IPS-NIHi11 (cell line): Measurements from ENCODE around the gene TOX3.

Source experiments
- DNase-seq: peaks from one replicate; pipeline ENCODE4 v3.0.0; 2012; ENCODE audit warnings: mixed read lengths, low spot score

The TOX3 gene

GRCh38 chr16:52451971-52452421, 94.9 kb downstream of the TOX3 start:
- DNase-seq: no peak

- DNase-seq: no peak
Measured at GRCh38 chr16:52450916-52451315, 96.0 kb downstream of the TOX3 start.

GRCh38 chr16:52450241-52450640, 96.7 kb downstream of the TOX3 start:
- DNase-seq: no peak

- no peak for DNase-seq
Measured at GRCh38 chr16:52446080-52446479, 100.9 kb downstream of the TOX3 start.

GRCh38 chr16:52441886-52442285, 105.1 kb downstream of the TOX3 start:
- DNase-seq: no peak

GRCh38 chr16:52440248-52440647, 106.7 kb downstream of the TOX3 start:
- DNase-seq: no peak

GRCh38 chr16:52439750-52440149, 107.2 kb downstream of the TOX3 start:
- no peak for DNase-seq

GRCh38 chr16:52439171-52439701, 107.7 kb downstream of the TOX3 start:
- no peak for DNase-seq

- no peak for DNase-seq
Measured at GRCh38 chr16:52437277-52437670, 109.7 kb downstream of the TOX3 start.

- DNase-seq: no peak
Measured at GRCh38 chr16:52436339-52437276, 110.3 kb downstream of the TOX3 start.

- no peak for DNase-seq
Measured at GRCh38 chr16:52434224-52434623, 112.7 kb downstream of the TOX3 start.

- no peak for DNase-seq
Measured at GRCh38 chr16:52433643-52434042, 113.3 kb downstream of the TOX3 start.

- DNase-seq: no peak
Measured at GRCh38 chr16:52424591-52424990, 122.4 kb downstream of the TOX3 start.

- DNase-seq: no peak
Measured at GRCh38 chr16:52422307-52422706, 124.6 kb downstream of the TOX3 start.

GRCh38 chr16:52418201-52418600, 128.7 kb downstream of the TOX3 start:
- no peak for DNase-seq

GRCh38 chr16:52416888-52417287, 130.1 kb downstream of the TOX3 start:
- no peak for DNase-seq

- DNase-seq: no peak
Measured at GRCh38 chr16:52411011-52411410, 135.9 kb downstream of the TOX3 start.

GRCh38 chr16:52408191-52408845, 138.6 kb downstream of the TOX3 start:
- no peak for DNase-seq

- DNase-seq: no peak
Measured at GRCh38 chr16:52407778-52408177, 139.2 kb downstream of the TOX3 start.

- DNase-seq: no peak
Measured at GRCh38 chr16:52405441-52405840, 141.5 kb downstream of the TOX3 start.

- DNase-seq: no peak
Measured at GRCh38 chr16:52404546-52404945, 142.4 kb downstream of the TOX3 start.

- DNase-seq: no peak
Measured at GRCh38 chr16:52399116-52399515, 147.8 kb downstream of the TOX3 start.

GRCh38 chr16:52398491-52398960, 148.4 kb downstream of the TOX3 start:
- DNase-seq: no peak
